ENCODE data around the gene SCARB1.

GRCh38 chr12:124814741-124815613, 48.7 kb downstream of the SCARB1 start:
- TF ChIP-seq CTCF (IDR thresholded peaks at IDR 0.05; ENCODE audit: extremely low read depth in 1 of 2, insufficient read depth in 1 of 2, low read depth in 1 of 2, low read length in 2 of 2) (no peak), POLR2AphosphoS5 (IDR thresholded peaks at IDR 0.05; ENCODE audit: insufficient read depth, low read depth, low read length) (no peak), EZH2 (IDR thresholded peaks at IDR 0.05; ENCODE audit: borderline replicate concordance, low read depth, low read length, severe bottlenecking) (no peak)
